ENCODE data around the gene OAF.

DNA sequence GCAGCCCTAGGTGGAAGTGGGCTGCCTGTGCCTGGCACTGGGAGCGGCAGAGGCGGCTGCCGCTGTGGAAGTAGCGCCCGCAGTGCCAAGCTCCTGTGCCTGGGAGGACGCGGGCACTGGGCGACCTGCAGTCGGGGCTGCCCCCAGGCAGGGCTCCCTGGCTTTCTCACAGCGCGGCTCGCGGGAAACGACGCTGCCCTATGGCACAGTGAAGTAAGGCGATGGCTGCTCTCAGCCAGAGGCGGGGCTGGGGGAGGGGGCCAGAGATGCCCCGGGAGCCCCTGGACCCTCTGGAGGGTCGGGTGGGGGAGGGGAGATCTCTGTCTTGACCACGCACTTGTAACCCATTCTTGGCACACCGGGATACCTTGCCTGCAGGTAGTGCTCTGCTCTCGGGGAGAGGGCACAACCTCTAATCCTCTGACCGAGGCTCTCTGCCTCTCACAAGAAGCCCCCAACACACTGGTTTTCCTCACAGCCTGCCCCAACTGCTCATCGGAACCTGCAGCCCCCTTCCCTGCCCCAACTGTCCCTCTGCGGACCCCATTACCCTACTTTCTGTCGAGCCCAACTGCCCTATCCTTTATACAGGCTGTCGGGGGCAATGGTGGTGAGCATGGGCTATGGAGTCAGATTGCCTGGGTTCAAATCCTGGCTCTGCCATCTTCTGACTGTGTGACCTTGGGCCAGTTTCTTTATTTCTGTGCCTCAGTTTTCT is 40.7 kb upstream of the OAF start:
- TF ChIP-seq TAF1 (IDR thresholded peaks at IDR 0.05; ENCODE audit: low read depth): no peak
- no peak for TF ChIP-seq TCF12 (IDR thresholded peaks at IDR 0.05; ENCODE audit: low read depth)
- TF ChIP-seq CREB1 (IDR thresholded peaks at IDR 0.05; ENCODE audit: low read depth): no peak
- TF ChIP-seq FOXM1 (IDR thresholded peaks at IDR 0.05; ENCODE audit: borderline replicate concordance, low read depth): no peak
- TF ChIP-seq EP300 (IDR thresholded peaks at IDR 0.05; ENCODE audit: borderline replicate concordance): no peak
- TF ChIP-seq CEBPB (IDR thresholded peaks at IDR 0.05): no peak
- TF ChIP-seq, protein P1, sequence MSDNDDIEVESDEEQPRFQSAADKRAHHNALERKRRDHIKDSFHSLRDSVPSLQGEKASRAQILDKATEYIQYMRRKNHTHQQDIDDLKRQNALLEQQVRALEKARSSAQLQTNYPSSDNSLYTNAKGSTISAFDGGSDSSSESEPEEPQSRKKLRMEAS (IDR thresholded peaks at IDR 0.05): no peak
- TF ChIP-seq NFIC (IDR thresholded peaks at IDR 0.05): no peak
